Ramos (cell line): ENCODE measurements around the gene MPG.
"Not testable (repeated sequence)": the region's sequence is repeated elsewhere in the genome, so short reads cannot be mapped to it uniquely, and the experiment has no call there.

Source experiments
- in situ Hi-C: fragments of 300-500 bp; cut with MboI; formaldehyde crosslinking; loops from one replicate; pipeline ENCODE4 v1.14.3; 2022; ENCODE audit warnings: low sequenced_read_pairs; ENCODE audit not compliant: unreplicated experiment

Gene MPG

DNA sequence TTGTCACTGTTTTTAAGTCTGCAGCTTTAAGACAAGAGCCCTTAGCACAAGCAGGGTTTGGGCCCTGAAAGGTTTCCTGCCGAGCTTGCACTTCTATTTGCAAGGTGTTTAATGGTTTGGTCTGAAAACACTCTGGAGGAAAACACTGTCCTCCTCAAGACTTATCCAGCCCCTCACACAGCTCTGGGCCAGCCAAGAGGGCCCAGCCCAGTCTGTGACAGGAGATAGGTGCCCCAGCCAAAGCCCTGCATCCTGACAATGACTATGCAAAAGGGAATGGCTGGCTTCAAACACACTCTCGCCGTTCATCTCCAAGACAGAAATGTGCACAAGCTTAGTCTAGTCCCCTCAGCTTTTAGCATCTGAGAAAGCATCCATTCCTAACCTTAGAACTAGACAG is 26.9 kb downstream of the MPG start:
- in situ Hi-C loops: loop anchor here (5.0 kb wide), 1 partner anchor 87 kb away; no protein-coding TSS in a partner anchor

DNA sequence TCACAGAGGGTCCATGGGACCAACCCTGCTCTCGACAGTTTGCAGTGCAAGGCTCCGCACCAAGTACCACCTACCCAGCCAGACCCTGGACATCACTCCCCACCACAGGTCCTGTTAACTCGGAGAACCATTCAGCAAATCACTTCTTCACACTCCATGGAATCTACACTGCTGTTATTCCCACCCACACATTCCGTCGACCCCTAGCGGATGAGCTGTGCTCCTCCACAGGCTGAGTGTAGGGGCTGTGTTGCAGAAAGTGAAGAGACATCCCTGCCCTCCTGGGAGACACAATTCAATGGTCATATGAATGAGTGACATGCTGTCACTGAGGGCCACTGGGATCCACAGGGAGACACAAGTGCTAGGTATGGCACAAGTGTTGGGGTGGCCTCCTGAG is 27.5 kb downstream of the MPG start:
- in situ Hi-C loops: loop anchor here (5.0 kb wide), 1 partner anchor 87 kb away; no protein-coding TSS in a partner anchor

DNA sequence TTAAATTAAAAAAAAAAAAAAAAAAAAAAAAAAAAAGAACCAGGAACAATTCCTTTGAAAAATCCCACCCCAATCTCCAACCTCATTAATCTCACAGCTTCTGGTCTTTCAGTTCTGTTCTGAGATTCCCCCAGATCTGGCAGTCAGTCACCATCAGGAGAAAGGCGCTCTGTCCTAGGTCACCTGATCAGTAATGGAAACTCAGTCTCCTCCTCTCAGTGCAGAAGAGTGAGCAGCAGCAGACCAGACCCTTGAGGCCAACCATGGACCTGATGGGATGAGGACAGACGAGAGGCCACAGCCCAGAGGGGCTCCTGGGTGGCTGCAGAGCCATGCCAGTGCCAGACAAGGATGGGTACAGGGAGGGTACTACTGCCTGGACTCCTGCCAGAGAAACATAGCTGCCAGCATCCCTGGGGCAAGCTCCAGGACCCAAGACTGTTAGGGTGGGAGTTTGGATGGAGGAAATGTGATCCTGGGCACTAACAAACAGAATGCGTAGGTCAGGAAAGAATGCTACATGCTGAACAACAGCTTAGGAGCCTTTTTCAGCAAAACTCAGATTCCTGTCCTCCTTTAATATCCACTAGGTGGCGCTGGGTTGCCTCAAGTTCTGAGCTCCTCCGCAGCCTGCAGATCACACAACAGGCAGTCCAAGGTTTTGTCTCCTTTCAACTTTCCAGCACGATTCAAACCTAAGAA is 28.7 kb downstream of the MPG start:
- in situ Hi-C loops: loop anchor here (5.0 kb wide), 1 partner anchor 86 kb away; no protein-coding TSS in a partner anchor

DNA sequence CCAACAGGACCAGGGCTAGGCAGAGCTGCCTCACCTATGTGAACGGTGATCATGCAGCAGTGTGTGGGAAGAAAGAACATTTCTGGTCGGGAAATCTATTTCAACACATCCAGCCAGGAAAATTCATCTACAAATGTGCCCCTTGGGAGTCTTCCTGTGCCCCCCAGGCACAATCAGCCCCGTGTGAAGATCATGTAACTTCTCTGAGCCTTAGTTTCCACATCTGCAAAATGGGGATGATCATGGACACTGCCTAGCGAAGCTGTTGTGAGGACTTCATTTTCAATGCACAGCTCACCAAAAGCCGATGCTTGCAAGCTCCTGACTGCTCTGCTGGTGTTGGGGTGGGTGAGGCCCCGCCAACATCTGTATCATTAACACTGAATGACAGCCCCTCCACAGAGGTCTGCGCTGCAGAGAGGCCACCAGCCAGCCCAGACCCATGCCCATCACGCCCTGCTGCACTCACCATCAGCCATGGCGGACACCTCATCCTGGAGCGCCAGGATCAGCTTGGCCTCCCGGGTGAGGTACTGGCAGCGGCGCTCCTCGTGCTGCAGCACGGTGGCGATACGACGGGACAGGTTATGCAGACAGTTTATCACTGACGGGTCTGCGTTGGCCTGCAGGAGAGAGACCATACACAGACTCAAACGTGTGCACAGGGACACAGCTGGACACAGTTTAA is 34.3 kb downstream of the MPG start:
- in situ Hi-C loops: no loop called here

DNA sequence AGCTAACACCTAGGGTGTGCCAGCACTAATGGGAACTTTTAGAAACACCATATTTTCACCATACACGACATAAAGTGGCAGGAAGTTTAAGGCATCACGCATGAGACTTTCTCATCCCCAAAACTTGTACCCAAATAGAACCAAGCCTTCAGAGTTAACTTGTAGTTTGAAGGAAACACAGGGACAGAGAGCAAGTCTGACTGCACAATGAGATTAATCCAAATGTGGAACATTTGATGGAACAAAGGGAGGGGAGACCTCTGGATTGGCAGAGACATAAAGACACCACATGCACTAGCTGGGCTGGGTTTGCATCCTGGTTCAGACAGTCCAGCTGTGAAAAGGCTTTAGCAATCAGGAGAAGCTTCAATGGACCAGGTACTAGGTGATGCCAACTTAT is 36.3 kb downstream of the MPG start:
- in situ Hi-C loops: no loop called here

DNA sequence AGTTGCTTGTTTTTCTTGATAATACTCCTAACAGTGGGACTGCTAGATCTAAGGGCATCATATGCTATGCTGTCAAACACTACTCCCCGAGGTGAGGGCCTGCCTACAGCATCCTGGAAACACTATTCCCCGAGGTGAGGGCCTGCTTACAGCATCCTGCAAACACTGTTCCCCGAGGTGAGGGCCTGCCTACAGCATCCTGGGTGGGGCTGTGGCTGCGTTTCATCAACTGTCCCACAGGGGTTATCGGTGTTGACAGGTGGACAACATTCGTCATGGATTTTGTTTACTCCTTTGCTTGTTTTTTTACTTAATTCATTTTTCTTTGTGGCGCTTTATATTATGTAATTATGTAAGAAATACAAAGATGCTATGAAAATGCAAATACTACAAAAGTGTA is 38.0 kb downstream of the MPG start:
- in situ Hi-C loops: no loop called here

DNA sequence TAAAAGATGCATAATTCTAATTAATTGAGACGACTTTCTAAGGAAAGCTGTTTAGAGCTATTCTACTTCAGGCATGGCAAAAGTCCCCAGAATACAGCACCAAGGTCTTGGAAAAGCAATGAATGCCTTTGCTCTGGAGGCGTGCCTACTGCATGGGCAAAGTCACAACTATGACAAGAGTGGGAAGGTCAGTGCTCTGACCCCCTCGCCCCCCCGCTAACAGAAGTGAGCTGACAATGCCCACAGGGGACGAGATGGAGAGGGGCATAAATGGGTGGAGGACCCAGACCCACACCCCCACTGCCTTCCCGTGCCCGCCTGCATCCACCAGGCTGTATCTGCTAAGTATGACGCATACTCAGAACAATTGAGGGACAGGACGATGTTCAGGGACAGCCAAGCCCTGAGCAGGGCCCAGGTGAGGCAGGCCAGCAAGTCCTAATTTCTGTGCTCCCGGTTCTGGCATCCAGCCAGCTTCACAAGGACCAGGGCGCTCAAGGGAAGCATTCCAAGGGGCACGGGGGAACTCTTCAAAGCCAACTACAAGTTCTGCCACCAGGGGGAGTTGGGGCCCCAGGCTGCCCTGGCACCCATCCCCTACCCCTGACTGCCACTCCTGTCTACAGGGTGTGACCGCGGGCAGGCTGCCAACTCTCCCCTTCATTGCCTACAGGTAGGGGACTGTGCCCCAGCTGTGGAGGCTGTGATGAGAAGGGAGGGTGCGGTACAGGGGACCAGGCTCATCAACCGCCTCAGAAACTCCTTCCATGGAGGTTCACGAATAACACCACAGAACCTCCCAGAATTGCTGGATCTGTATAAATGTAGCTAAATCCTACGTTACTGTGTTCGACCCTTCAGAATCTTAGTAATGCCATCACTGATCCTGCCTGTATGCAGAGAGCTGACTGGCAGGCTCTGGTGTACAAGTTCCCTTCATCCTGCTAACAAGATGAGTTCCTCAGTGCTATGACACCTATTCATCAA is 39.6 kb downstream of the MPG start:
- in situ Hi-C loops: no loop called here

DNA sequence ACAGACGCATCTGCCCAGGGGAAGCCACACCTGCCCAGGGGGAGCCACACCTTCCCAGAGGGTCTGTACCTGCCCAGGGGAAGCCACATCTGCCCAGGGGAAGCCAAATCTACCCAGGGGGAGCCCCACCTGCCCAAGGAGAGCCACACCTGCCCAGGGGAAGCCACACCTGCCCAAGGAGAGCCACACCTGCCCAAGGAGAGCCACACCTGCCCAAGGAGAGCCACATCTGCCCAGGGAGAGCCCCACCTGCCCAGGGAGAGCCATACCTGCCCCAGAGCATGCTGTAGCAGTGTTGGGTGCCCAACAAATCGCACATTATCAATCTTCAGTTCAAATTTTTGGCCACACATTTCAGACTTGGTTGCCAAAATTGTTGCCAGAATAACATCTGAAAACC is 40.8 kb downstream of the MPG start:
- in situ Hi-C loops: no loop called here

DNA sequence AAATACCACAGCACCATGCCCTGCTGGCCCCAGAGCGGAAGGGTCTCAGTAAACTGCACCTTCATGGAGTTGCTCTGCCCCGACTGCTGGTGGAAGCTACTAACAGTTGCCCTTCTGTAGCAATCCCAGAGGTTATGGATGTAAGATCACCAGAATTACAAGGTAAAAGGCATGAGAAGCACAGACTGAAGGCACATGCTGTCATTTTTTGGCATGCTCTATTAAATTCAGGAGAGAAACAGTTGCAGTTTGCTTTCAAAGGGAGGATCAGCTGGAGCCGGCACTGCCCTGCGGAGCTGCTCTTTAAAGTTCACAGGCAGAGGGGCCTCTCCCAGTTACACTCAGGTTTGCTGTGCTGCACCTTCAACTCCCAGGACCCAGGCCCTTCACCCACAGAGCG is 41.3 kb downstream of the MPG start:
- in situ Hi-C loops: no loop called here

DNA sequence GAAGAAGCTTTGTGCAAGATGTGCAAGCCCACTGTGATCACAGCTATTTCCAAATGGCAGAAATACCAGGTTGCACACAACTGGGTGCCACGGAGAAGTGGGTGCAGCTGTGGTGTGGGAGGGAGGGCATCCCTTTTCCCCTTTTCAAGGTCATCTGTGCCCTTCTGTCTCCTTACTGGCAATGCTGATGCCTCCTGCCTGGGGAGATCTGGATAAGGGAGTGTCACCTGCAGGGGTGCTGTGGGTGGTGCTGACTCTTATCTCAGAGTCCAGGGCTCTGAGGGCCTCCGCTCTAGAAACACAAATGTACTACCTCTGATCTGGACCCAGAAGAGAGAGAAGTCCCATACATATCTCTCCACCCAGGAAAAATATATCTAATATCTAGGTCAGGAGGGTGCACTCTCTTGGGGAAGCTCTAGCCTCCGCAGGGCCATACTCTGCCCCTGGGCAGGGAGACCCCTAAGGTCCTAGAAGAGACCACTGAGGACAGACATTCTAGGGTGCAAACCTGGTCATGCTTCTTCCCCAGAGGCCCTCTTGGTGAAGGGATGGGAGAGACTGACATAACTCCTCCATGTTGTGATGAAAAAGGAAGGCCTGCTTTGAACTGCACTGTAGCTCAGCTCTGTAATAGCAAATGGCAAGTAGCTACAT is 41.9 kb downstream of the MPG start:
- in situ Hi-C loops: no loop called here

DNA sequence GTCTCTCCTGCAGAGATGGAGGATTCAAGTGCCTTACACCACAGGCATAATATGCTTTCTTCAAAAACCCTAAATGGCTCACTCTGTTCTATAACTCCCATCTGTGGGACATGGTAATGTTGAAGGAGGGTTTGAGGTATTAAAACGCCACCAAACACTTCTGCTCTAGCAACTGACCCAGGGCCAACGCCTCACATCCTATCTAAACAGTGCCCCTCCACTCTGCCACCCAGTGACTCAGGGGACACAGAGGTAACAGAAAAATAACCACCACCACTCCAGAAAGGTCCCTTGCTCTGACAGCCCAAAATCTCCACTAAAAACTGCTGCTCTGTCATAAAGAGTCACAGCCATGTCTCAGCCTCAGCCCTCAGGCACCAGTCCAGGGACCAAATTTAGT is 42.7 kb downstream of the MPG start:
- in situ Hi-C loops: no loop called here

DNA sequence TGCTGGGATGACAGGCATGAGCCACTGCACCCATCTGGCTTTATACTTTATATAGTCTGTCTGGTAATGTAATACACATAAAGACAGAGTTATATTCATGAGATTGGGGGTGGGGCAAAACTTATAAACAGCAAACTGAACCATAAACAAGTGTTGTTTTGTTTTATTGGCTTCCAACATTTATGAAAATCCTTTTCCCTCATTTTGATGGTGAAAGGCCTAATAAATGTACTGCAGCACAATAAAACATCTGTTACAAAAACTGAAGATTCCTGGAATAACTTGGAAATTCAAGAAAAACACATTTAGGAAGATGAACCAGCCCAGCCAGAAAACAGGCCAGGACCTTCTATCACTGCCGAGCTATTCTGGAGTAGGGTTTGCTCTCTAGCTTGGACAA is 44.3 kb downstream of the MPG start:
- in situ Hi-C loops: no loop called here

DNA sequence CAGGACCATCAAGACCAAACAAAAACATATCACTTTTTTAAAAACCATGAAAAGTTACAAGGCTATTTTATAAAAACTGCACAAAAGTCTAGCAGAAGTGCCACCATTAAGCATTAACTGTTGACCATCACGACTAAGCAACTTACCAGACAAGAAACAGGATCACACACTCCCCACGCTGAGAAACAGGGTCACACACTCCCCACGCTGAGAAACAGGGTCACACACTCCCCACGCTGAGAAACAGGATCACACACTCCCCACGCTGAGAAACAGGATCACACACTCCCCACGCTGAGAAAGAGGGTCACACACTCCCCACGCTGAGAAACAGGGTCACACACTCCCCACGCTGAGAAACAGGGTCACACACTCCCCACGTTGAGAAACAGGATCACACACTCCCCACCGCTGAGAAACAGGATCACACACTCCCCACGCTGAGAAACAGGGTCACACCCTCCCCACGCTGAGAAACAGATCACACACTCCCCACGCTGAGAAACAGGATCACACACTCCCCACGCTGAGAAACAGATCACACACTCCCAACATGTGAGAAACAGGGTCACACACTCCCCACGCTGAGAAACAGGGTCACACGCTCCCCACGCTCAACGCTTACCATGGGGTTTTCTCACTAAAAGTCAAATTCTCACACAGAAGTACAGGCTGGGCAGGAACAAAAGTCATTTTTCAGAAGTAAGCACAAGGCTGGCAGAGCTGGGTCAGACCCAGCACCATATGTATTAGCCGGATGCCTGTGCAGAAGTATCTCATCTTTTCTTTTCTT is 45.7 kb downstream of the MPG start:
- in situ Hi-C loops: not testable (repeated sequence)

DNA sequence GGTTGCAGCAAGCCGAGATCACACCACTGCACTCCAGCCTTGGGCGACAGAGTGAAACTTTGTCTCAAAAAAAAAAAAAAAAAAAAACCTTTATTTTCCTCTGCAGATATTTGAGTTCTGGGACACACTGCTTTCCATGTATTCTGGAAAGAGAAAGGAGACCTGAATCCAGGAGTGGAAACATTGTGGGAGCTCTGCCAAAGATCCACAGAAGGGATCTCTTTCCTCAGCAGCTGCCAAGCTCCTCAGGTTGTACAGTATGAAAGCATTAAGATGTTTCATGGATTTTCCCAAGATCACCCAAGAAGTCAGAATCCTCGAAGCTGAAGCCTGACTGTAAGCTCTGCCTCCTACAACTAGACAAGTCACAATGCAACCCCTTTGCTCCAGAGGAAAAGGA is 47.0 kb downstream of the MPG start:
- in situ Hi-C loops: no loop called here

DNA sequence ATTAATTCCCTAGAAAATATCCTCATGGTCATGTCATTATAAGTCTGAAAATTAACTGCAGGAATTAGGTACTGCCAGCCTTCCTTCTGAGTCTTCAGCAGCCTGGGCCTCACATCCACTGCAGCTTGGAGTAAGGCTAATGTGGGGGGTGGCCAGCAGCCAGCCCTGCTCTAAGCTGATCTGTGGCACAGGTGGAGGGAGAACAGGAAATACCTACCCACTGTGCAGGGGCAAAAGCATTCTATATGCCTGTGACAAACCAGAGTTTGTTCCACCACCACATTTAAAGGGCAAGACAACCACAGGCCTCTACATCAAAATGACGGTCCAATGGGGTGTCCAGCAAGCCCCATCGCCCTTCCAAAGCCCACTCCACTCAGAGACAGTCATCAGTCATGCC is 51.0 kb downstream of the MPG start:
- in situ Hi-C loops: no loop called here

DNA sequence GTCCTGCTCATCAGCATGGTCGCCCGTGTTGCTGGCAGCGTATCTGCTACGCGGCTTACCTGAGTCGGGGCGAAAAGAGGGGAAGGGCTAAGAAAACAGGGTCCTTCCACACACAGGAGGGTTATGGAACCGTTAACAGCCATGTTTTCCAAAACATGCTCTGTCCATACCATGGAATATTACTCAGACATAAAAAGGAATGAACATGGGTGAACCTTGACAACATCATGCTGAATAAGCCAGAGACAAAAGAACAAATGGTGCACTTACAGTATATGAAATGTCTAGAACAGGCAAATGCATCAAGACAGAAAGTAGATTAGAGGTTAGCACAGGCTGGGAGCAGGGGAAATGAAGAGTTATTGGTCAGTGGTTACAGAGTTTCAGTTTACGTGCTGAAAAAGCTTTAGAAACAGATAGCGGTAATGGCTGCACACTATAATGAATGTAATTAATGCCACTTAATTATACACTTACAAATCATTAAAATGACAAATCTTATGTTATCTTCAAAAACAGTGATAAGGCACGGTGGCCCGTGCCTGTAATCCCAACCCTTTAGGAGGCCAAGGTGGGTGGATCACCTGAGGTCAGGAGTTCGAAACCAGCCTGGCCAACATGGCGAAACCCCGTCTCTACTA is 52.6 kb downstream of the MPG start:
- in situ Hi-C loops: no loop called here

DNA sequence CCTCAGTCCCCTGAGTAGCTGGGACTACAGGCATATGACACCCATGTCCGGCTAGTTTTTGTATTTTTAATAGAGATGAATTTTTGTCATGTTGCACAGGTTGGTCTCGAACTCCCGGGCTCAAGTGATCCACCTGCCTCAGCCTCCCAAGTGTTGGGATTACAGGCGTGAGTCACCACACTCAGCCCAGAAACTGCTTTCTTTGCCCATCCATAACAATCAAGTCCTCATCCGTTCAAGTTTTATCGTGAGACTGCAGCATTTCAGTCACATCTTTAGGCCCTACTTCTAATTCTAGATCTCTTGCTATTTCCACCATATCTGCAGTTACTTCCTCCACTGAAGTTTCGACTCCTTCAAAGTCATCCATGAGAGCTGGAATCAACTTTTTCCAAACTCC is 54.1 kb downstream of the MPG start:
- in situ Hi-C loops: no loop called here

DNA sequence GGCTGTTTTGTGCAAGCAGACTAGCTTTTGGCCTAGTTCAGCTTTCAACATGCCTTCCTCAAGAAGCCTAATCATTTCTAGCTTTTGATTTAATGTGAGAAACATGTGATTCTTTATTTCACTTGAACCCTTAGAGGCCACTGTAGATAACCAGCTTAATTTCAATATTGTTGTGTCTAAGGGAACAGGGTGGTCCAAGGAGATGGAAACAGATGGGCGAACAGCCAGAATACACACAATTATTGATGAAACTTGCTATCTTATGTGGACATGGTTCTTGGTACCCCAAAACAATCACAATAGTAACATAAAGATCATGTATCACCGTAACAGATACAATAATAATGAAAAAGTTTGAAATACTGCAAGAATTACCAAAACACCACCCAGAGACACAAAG is 55.7 kb downstream of the MPG start:
- in situ Hi-C loops: no loop called here
